ENCODE data around the gene NFKBIB. TPM values are rescaled to one million over a fixed set of nuclear protein-coding genes. Genes with fewer than 3 reads are reported as not detected.

The NFKBIB gene
- total RNA-seq, 1 donor from 2014 or later, result 25.5 TPM

DNA sequence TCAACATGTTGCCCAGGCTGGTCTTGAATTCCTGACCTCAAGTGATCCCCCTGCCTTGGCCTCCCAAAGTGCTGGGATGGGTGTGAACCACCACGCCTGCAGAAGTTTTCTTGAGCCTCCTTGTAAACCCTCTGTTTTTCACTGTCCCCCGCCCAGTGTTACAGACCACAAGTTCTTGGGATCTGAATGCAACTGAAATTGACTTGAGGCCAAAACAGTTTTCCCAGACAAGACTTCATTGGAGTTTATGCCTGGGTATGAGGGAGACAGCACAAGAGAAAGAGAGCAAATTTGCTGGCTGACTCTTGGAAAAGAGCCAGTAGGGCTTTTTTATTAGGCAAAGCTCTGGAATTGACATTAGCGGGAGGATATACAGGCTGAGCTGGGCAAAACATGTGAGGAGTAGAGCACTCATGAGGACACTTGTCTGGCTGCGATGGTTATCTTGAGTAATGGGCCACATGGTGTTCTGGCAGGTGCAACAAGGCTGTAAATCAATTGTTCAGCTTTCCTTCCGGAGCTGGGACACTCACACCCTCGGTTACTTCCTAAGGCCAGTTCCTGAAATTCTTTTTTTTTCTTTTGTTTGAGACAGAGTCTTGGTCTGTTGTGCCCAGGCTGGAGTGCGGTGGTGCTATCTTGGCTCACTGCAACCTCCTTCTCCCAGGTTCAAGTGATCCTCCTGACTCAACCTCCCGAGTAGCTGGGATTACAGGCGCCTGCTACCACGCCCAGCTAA lies 37.3 kb upstream of the NFKBIB start:
- H3K27me3 ChIP-seq, result no peaks in the 10 kb centered on the region
- peak; percentile 66 for ATAC-seq
- peak overlapping the region; percentile 47 for H3K27ac ChIP-seq

DNA sequence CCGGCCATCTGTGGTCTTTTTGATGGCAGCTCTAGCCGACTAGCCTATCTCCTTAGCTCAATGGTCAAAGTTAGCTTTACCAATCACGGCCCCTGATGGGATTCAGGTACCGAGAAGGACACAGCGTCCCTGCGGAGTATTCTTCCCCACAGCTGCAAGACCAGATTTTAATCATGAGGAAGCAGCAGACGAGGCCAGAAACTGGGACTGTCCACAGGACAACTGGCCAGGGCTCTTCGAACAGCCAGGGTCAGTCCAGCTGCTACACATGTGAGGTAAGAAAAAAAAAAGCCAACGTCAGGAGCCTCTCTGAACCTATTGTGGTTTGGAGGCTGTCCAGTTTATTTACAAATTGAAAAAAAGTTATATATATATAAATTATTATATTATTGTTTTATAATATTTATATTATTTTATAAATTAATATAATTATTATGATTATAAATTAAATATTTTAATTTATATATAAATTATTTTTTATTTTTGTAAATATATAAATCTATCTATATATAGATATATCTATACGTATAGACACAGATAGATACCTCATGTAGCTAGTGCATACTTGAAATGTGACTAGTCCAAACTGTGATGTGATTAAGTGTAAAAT lies 32.5 kb upstream of the NFKBIB start:
- H3K9me3 ChIP-seq, result no peaks in the 10 kb centered on the region
- H3K36me3 ChIP-seq, result no peaks in the 10 kb centered on the region
- intact Hi-C loops (cut with DNase I), result no loop called here
- H3K27ac ChIP-seq, result no peak overlapping the region
- no peak overlapping the region for H3K4me3 ChIP-seq
- ATAC-seq (no peak), DNase-seq (no peak)
- peaks cover 34% of the 10 kb centered on the region for H3K4me1 ChIP-seq
- no peaks in the 10 kb centered on the region for H3K27me3 ChIP-seq
- TF ChIP-seq, protein P1, sequence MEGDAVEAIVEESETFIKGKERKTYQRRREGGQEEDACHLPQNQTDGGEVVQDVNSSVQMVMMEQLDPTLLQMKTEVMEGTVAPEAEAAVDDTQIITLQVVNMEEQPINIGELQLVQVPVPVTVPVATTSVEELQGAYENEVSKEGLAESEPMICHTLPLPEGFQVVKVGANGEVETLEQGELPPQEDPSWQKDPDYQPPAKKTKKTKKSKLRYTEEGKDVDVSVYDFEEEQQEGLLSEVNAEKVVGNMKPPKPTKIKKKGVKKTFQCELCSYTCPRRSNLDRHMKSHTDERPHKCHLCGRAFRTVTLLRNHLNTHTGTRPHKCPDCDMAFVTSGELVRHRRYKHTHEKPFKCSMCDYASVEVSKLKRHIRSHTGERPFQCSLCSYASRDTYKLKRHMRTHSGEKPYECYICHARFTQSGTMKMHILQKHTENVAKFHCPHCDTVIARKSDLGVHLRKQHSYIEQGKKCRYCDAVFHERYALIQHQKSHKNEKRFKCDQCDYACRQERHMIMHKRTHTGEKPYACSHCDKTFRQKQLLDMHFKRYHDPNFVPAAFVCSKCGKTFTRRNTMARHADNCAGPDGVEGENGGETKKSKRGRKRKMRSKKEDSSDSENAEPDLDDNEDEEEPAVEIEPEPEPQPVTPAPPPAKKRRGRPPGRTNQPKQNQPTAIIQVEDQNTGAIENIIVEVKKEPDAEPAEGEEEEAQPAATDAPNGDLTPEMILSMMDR (IDR thresholded peaks at IDR 0.05), result no peak

More for the DNA sequence above, 37.3 kb upstream of the NFKBIB start:
- H3K4me1 ChIP-seq, result peaks cover 30% of the 10 kb centered on the region
- intact Hi-C loops (cut with DNase I), result no loop called here
- no peaks in the 10 kb centered on the region for H3K36me3 ChIP-seq
- H3K4me3 ChIP-seq, result no peak overlapping the region
- TF ChIP-seq, protein P1 (IDR thresholded peaks at IDR 0.05), result no peak
- DNase-seq, result no peak
- no peaks in the 10 kb centered on the region for H3K9me3 ChIP-seq

DNA sequence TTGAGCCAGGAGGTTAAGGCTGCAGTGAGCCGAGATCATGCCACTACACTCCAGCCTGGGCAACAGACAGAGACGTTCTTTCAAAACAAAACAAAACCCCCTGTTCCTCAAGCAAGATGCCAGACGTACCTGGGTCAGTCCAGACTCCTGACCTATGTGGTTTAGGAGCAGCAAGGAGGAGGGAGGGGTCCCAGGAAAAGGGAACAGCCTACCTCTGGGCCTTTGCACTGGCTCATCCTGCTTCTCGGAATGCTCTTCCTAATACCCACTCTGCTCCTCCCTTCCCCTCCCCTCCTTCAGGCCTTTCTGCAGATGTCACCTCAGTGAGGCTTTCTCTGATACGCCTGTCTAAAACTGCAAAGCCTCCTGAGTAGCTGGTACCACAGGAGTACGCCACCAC lies 31.2 kb upstream of the NFKBIB start:
- Histone ChIP-seq H3K27ac (no peak overlapping the region), H3K4me3 (peak overlapping the region; percentile 53), H3K36me3 (no peaks in the 10 kb centered on the region), H3K9me3 (no peaks in the 10 kb centered on the region), H3K27me3 (no peaks in the 10 kb centered on the region), H3K4me1 (peaks cover 28% of the 10 kb centered on the region)
- ATAC-seq (no peak), DNase-seq (no peak)
- TF ChIP-seq, protein P1 (IDR thresholded peaks at IDR 0.05), result no peak
- intact Hi-C loops (cut with DNase I), result no loop called here

DNA sequence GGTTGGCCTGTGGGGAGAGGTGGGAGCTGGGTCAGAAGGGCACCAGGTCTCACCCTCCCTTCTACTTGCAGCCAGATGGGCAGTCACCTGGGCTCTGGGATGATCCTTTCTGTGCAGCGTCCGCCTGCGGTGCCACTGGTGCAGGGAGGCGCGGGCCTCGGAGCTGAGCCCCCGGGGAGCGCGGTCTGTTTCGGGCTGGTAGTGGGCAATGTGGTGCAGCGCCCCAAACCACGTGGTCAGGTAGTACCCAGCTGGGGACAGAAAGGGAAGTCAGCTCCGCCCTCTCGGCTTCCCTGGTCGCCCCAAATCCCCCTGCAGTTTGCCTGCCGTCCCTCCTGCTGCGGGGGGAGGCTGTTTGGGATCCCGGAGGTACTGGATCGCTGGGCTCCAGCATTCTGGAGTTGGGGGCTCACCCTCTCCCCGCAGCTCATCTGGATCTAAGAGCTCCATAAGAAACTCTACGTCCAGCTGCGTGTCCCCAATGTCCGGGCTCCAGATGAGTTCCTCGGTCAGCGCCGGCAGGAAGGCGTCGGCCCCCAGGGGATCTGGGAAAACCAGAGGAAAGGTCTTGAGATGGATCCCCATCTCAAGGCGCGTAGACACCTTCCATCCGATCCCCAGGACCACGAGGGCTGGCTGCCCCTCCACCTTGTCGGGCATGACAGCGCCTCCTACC lies 30.5 kb upstream of the NFKBIB start:
- H3K27me3 ChIP-seq, result no peaks in the 10 kb centered on the region
- ATAC-seq, result peak; percentile 1
- peak overlapping the region; percentile 53 for H3K4me3 ChIP-seq
- H3K4me1 ChIP-seq, result peaks cover 23% of the 10 kb centered on the region
- no peaks in the 10 kb centered on the region for H3K36me3 ChIP-seq
- TF ChIP-seq, protein P1 (IDR thresholded peaks at IDR 0.05), result no peak
- intact Hi-C loops (cut with DNase I), result no loop called here
- H3K27ac ChIP-seq, result peak overlapping the region; percentile 21
- no peak for DNase-seq
- no peaks in the 10 kb centered on the region for H3K9me3 ChIP-seq

DNA sequence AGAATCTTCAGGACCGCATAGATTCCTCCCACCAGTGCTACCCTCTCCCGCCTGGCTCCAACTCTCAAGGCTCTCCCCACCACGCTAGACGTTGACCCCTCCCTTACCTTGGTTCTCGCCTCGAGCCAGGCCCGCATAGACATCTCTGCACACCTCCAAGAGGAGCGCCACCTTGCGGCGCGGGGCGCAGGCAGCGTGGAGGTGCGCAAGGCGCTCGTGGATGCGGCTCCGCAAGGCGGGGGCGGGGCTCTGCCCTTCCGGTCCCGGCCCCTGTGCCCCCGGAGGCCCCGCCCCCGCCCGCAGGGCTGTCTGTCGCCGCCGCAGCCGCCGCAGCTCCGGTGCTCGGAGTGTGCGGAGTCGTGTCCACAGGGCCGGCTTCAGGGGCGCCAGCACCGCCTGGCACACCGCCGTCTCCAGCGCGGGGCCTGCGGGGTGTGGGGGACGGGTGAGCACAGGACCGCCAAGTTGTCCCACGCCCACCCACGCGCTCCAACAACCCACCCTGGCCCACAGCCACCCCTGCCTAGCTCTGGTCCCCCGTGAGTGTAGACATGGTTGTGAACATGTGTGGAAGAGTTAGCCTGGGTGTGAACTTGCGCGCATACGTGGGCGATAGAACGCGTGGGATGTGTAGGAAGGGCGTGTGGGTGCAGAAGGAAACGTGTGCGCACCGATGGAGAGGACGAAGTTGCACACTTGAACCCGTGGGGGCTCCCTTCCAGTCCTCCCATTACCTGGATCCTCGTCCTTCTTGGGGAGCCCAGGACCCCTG lies 29.7 kb upstream of the NFKBIB start:
- peak; percentile 98 for ATAC-seq
- no peaks in the 10 kb centered on the region for H3K9me3 ChIP-seq
- TF ChIP-seq, protein P1 (IDR thresholded peaks at IDR 0.05), result peak; percentile 87
- peak overlapping the region; percentile 53 for H3K4me3 ChIP-seq
- peaks cover 17% of the 10 kb centered on the region for H3K4me1 ChIP-seq
- peak; percentile 97 for DNase-seq
- H3K27me3 ChIP-seq, result no peaks in the 10 kb centered on the region
- H3K36me3 ChIP-seq, result no peaks in the 10 kb centered on the region
- peak overlapping the region; percentile 21 for H3K27ac ChIP-seq
- intact Hi-C loops (cut with DNase I), result no loop called here

All from upper lobe of right lung (tissue), 1 donor.